GM18505 (cell line): ENCODE results near the gene ARHGAP27.

ENCODE experiments used
- ATAC-seq: cut with Tn5 transposase; IDR thresholded peaks from one replicate; pipeline ENCODE4 v1.9.1; 2021; ENCODE audit not compliant: unreplicated experiment
- POLR2A ChIP-seq: IDR thresholded peaks from 4 replicates; pipeline ENCODE4 v1.6.1; 2011; ENCODE audit warnings: borderline replicate concordance; ENCODE audit not compliant: insufficient read depth, insufficient read length; ENCODE audit errors: extremely low read depth

ARHGAP27 gene

DNA sequence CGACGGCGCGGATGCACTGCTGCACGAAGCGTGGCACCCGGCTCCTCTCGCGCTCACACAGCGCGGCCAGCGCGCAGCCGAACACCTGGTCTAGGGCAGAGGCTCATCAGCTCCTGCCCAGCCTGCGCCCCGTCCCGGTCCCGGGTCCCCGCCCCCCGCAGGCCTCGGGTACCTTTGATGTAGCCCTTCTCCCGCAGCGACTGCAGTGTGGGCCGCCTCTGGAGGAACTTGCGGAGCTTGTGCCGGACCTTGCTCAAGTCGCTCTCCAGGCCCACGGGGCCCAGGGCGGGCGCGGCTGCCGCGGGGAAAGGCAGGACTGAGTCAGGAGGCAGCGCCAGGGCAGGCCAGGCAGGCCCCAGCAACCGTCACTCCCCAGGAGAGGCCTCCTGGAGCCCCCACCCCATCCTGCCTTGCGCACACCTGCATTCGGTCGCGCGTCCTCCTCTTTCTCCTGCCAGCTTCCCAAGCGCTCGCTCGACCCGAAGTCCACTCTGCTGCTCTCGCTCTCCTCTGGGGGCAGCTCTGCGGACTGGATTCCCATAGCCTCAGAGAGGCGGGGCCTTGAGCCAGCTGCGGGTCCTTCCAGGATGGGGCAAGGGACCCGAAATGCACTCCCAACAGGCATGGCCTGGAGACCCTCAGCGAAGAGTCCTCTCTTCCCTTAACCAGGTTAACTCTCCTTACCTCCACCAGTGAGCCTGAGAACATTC, 36.0 kb downstream of the ARHGAP27 start:
- no peak for ATAC-seq
- TF ChIP-seq POLR2A, result no peak

DNA sequence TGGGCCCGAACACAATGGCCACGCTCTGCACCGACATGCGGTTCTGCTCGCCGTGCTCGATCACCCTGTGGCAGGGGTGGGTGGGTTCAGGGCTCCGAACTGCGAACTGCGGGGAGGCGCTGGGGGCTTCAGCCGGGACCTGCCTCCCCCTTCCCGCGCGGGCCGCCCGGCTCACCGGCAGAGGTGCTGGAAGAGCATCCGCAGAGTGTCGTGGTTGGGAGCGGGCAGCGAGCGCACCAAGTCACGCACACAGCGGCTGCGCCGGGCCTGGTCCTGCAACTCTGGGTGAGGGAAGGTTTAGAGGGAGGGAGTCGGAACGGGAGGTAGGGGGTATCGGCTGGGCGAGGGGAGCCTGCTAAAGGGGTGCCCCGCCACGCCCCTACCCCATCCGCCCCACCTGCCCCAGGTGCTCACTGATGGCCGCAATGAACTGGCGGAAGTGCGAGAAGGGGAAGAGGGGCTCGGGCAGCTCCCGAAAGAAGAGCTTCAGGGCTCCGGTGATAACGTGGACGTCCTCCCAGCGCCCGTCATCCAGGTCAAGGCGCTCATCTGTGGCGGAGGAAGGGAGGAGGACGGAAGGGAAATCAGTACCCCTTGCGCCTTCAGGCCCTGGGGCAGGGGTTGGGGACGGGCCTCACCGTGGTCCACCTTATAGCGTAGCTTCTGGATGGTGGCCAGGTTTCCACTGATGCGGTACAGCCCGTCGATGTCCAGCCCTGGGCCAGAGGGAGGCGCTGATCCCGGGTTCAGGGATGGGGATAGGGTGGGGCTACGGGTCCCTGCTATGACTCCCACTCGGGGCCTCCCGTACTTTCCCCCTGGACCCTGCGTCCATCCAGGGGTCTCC, 36.9 kb downstream of the ARHGAP27 start:
- TF ChIP-seq POLR2A, result no peak
- no peak for ATAC-seq

- no peak for ATAC-seq
- no peak for TF ChIP-seq POLR2A
These were observed 37.6 kb downstream of the ARHGAP27 start for GRCh38 chr17:45394913-45395568.

DNA sequence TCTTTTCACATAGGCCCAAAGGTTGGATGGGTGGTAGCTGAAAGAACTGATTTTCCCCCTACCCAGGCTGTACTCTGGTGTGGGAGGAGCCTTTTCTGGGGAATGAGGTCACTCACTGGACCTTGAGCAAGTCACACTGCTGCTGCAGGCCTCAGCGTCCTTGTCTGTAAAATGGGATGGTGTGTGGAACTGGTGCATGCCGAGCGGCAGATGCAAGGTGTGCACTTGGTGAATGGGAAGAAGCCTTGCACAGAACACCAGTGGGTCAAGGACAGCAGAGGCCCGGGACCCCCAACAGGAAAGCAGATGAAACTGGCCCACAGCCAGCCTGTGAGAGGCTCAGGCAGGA, 38.1 kb downstream of the ARHGAP27 start:
- no peak for ATAC-seq

GRCh38 chr17:45394091-45394490, 38.6 kb downstream of the ARHGAP27 start:
- no peak for ATAC-seq
- no peak for TF ChIP-seq POLR2A

More for the DNA sequence above, 38.1 kb downstream of the ARHGAP27 start:
- TF ChIP-seq POLR2A, result no peak

- no peak for TF ChIP-seq POLR2A
- ATAC-seq, result no peak
These were observed 39.3 kb downstream of the ARHGAP27 start for GRCh38 chr17:45393411-45393810.

- no peak for ATAC-seq
- no peak for TF ChIP-seq POLR2A
These were observed 40.8 kb downstream of the ARHGAP27 start for GRCh38 chr17:45391918-45392317.

DNA sequence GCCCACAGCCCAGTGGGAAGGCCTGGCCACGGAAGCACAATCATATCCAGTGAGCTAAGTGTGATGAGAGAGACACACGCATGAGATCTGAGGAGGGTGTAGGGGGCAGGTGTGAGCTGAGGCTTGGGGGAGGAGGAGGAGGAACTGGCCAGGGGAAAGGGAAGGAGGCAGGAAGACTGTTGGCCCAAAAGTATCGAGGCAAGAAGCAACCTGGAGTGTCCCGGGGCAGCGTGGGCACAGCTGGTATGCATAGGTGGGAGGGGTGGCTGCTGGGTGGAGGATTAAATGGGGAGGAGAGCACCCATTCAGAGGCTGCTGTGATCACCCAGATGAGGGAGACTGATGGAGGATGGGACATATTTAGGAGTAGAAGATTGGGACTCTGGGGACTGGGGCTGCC, 41.4 kb downstream of the ARHGAP27 start:
- no peak for ATAC-seq
- no peak for TF ChIP-seq POLR2A

- no peak for ATAC-seq
- TF ChIP-seq POLR2A, result no peak
These were observed 43.3 kb downstream of the ARHGAP27 start for GRCh38 chr17:45389354-45389753.

DNA sequence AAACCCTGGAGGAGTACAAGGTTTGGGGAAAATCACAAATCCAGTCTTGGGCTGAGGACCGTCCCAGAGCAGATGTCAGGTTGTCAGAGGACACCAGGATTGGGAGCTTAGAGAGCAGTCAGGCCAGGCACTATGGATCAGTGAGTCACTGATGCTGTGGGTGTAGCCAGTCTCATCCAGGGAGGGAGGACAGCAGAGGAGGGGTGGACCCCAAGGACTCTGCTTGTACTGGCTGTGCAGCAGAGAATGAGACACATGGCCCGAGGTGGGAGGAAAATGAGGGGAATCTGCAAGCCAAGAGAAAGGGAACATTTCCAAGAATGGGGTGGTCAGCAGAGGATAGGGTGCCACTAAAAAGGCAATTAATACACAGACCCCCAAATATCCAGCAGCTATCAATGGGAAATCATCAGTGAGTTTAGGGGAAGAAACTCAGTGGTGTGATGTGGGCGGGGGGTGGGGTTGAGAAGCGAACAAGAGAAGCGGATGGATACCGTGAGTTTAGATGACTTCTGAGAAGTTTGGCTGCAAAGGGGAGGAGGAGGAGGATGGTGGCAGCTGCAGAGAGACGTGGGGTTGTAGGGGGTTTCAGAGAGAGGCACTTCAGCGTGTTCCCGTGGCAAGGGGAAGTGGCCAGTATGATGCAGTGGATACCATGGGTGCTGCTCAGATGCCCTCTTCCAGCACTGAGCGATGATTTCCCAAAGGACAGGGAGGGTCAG, 43.9 kb downstream of the ARHGAP27 start:
- no peak for ATAC-seq

GRCh38 chr17:45387739-45388138, 44.9 kb downstream of the ARHGAP27 start:
- no peak for ATAC-seq
- TF ChIP-seq POLR2A, result no peak

More for the DNA sequence above, 43.9 kb downstream of the ARHGAP27 start:
- TF ChIP-seq POLR2A, result no peak

DNA sequence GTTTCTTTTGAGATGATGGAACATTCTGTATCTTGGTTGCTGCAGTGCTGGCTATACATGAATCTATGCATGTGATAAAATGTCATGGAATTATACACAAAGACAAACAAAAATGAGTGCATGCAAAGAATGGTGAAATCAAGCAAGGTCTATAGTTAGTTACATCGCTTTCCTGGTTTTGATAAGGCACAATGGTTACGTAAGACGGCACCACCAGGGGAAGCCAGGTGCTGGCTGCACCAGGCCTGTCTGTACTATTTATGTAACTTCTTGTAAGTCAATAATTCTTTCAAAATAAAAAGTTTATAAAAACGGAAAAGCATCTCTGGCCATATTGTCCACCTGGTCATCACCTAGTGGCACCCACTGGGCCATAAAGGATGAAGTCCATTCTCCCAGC, 46.5 kb downstream of the ARHGAP27 start:
- no peak for TF ChIP-seq POLR2A
- no peak for ATAC-seq
